ENCODE results near the gene OR52R1.
"Not testable (repeated sequence)": the region's sequence is repeated elsewhere in the genome, so short reads cannot be mapped to it uniquely, and the experiment has no call there.

The OR52R1 gene

DNA sequence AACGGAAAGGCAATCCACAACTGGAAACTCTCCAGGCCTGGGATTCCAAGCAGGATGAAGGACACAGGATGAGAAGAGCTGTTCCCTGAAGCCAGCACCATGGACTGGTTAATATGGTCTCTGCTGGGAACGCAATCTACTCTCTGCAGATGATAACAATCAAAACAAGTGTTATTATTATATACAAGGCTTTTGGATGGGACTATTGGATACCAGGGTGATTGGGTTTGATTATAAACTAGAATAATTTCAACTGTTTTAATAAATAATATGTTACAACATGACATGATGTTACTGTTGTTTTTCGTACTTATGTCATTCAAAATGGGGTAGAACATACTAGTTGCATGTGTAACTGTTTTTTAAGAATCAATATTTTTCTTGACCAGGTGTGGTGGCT is at the start of gene OR52R1:
Gene OR52R1 (minus strand): TSS at position 101 of the 400 bp plus-strand sequence. CDS start 0 bp downstream, at position 101.
- no peak for DNase-seq

DNA sequence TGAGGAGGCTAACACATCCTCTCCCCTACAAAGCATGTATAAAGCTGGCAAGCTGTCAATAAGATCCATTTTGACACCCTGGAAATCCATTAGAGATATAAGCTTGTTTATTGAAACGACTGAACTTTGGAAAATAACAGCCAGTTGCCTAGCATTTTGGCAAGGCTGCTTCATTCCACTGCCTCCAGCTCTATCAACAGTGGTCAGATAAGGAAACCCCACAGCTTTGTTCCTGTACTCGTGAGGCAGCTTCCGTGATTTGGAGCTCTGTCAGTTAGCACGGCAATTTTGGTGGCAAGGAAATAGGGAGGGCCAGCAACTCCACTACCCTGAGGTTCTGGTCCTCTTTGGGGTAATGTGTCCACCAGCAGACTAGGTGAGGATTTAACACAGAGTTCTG is 46.9 kb upstream of the OR52R1 start:
- DNase-seq: no peak

DNA sequence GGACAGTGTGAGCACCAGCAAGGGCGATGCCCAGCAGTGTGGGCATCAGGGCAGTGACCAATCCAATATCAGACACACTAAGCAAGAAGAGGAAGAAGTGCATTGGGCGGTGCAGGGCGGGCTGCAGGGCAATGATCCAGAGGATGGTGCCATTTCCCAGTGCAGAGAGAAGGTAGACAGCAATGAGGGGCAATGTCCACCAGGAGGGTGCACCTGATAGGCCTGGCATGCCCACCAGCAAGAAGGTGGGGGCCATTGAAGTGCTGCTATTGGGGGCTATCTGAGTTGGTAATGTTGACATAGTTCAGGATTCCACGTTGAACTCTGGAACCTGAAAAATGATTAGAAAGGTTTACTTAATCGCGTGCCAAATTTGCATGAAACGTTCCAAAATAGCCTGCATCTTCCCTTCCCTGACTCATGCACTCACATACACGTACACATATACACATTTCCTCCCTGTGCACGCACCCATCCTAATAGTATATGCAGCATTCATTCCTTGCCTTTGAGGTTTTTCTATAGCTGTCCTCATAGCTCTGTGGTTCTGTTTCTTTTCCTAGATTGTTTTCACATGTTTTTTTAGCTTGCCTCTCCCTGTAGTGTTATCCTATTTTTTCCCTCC is 44.8 kb upstream of the OR52R1 start, which contains the start of gene OR51S1:
Gene OR51S1 (minus strand): TSS at position 301 of the 625 bp plus-strand sequence. CDS start 0 bp downstream, at position 301.
- DNase-seq: no peak

DNA sequence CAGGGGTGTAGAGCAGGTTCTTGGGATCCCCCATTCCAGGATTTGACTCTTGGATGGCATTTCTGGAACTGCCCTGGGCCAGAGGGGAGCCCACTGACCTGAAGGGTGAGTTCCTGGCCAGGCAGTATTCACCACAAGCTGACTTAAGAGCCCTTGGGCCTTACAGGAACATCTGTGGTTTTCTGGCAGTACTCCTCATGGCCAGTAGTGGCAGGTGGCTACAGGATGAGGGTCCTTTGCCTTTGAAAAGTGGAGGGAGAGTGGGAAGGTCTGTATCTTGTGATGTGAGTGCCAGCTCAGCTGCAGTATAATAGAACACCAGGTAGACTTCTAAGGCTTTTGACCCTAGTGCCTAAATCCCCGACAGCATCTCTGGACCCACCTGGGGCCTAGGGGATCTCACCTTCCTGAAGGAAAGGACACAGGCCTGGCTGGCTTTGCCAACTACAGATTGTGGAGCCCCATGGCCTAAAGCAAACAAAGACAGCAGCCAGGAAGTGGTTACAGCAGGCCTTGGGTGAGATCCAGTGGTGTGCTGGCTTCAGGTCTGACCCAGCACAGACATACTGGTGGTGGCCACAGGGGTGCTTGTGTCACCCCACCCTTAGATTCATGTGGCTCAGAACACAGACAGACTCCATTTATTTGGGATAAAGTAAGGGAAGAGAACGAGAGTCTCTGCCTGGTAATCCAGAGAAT is 35.8 kb upstream of the OR52R1 start:
- no peak for DNase-seq

DNA sequence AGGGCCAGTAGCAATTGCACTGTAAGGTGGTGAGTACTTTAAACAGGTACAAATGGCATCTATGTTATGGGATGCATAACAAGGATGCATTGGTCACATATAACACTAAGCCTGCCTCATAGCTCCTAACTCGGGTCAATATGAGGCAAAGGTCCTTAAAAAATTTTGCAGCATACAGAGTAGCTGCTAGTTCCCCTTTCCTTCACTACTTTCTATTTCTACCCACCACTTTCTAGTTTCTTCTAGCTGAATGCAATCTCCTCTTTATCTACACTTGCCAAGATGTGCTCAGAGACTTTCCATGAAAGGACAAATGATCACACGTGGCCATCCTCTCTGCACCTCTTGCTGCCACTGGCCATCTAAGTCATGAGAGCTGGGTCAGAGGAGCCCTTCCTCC is 26.7 kb upstream of the OR52R1 start:
- no peak for DNase-seq

DNA sequence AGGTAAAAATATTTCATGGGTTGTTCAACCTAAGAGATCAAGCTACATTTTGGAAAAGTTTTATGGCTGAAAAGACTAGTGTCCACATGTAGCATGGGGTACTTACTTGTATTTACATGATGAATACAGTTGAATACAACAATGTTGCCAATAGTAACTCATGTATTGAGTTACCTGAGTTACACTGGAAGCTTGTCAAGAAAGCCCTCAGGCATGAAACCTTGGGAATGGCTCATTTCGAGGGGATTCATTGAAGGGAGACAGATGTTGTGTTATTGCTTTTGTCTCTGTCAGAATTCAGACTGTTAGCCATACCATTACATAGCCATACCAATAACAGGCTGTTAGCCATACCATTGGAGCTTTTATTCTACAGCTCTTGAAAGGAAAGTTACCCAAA is 26.2 kb upstream of the OR52R1 start:
- DNase-seq: no peak

DNA sequence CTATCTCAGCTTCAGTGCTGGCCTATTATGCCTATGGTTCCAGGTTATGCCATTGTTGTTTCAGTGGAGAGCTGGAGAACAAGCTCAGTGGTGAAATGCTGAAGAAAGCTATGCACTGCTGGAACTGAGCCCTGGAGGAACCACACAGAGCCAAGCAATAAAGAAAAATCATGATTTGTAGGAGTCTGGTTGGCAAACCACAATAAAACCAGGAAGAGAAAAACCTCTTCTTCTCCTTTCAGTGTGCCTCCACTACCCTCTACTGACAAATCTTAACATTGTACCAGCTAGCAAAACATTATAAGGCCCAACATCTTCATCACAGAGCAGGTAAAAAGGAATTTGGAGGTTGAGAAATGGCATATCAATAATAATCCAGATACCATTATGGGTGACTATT is 22.2 kb upstream of the OR52R1 start:
- DNase-seq: no peak

DNA sequence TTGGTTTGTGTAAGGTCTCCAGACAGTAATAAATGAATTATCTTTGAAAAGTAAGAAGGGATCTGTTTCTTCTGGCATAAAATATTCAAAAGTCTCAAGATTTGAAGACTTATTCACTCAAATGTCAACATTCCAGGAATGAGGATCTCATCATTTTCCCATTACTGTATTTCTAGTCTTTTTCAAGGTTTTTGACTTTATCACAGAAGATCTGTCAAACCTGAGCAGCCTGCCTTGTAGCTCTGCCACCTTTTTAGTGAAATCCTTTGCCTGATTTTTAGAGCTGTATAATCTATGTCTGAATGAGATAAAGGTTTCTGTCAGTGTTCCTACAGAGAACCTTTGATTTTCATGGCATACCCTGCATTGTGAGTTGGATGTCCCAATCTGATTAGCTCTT is 21.0 kb upstream of the OR52R1 start:
- no peak for DNase-seq

DNA sequence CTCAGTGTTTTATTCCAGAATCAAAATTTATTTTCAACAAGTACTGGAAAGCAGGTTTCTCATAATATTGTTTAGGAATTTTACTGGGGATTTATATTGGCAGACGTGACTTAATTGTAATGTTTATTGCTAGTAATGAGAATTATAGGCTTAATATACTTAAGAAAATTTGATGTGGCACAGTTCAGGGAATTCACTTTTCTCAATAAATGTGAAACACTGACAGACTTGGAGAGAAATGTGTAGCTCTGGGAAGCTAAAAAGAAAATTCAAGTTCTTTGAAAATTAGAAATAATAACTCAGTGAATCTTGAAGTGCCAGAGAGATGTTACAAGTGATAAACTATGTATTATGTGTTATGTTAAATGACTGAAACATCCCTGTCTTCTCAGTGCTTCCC is 16.8 kb upstream of the OR52R1 start, which contains the start of gene OR51F2:
Gene OR51F2 (plus strand): TSS at position 301 of the 400 bp plus-strand sequence. CDS start 101 bp downstream, outside the sequence.
- no peak for DNase-seq

DNA sequence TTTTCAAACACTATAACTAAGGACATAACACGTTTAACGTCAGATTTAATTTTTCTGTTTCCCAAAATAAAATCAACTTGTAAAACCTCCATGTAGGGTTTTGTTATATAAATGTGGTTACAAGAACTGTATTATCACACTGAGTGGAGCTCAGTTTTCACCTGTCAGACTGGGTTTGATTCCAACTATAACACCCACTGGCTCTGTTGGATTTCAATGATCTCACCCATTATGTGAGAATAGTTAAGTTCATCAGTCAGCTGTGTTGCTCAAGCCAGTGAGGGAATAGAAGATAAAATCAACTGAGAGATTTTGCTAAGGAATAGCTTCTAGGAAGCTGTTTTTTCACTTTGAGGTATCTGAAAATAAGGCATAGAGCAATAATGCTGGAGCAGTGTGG is 5.1 kb upstream of the OR52R1 start:
- no peak for DNase-seq

DNA sequence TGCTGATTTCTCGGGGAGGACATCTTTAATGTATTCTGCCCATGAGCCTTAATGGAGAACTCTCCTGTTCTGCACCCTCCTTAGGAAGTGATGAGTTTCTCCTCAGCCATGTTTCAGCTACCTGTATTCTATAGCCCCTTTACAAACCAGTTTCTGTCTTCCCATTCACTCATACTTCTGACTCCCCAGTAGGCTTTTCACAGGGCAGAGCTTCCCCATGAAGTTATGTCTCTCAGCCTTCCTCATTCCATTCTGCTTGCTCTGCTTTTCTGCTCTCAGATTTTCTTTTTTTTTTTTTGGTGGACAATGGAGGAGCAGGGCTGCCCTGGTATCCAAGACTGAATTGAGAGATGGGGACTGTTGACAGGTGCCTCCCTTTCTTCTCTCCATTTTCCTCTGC is 4.3 kb upstream of the OR52R1 start:
- DNase-seq: no peak

DNA sequence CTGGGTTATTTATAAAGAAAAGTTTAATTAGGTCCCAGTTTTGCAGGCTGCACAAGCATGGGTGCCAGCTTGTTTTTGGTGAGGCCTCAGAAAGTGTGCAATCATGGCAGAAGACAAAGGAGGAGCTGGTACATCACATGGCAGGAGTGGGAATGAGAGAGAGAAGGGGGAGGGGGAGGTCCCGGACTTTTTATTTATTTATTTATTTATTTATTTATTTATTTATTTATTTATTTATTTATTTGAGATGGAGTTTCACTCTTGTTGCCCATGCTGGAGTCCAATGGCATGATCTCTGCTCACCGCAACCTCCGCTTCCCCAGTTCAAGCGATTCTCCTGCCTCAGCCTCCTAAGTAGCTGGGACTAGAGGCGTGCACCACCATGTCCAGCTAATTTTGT is 2.9 kb downstream of the OR52R1 start:
- DNase-seq: not testable (repeated sequence)

DNA sequence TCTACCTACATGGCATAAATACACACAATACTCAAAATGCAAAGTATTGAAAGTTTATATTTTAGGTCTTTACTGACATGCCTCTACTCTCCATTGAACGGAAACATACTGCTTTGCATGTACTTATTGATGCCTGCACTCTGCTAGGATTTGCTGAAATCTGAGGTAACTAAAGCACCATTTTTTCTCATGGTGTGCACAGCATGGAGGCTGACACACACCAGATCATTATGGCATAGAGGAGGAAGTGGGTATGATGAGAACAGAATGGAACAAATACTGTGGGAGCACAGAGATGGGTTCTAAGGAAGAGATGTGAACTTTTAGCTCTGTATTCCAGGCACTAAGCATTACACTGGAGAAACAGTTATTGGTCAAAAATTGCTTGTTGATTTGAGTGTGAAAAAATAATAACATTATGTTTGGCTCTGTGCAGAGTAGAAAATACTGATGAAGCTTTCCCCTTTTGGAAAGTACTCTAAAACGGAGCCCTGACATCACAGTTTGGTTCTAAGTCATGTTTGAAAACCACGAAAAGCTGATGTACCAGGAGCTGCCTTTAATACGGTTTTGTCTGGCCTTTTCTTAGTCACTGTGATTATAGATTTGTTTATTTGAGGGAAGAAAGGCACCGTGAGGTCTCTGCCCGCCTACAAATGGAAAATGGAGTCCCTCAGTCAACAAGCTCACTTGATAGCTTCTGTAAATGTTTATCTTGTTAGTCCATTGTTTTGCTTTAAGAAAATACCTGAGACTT is 5.6 kb downstream of the OR52R1 start:
- peak; percentile 2 for DNase-seq

DNA sequence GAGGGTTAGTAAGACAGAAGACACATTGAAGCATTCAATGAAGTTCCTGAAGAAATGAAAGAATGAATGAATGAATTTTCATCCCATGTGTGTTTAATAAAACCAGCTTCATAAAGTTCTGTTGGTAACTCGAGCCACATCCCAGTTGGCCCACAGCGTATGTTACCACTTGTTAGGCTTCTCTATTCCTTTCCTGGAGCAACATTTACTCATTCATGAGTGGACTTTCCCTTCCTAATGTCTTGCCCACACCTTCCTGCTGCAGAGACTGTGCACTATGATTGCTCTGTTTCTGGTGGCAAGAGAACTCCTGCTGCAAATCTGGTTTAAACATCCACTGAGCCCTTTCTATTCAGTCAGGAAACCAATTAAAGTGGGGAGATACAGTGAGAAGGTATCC is 7.0 kb downstream of the OR52R1 start:
- DNase-seq: no peak

DNA sequence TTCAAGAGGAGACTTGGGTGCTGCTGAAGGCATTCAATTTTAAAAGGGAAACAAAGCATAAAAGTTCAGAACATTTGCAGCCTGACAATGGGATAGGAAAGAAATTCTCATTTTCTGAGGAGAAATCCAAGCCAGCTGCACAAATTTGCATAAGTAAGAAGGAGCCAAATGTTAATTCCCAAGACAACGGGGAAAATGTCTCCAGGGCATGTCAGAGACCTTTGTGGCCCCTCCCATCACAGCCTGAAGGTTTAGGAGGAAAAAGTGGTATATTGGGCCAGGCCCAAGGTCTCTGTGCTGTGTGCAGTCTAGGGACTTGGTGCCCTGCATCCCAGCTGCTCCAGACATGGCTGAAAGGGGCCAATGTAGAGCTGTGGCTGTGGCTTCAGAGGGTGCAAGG is 21.7 kb downstream of the OR52R1 start:
- DNase-seq: no peak

DNA sequence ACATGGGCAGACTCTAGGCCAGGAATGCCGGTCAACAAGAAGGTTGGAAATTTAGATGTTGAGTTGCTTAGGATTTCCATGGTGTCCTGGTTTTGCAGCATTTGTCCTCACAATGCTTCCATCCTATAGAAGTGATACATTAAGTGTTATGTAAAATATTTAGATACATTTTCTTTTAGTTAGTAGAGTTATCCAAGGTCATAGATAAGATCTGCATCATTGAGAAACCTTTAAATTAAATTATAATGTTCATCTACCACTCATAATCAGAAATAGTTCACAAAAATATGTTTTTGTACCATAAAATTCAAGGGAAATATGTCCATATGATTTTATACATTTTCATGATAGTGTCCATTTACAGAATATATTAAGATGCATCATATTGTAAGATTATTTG is 34.3 kb downstream of the OR52R1 start, which contains the start of gene OR51F1:
Gene OR51F1 (minus strand): TSS at position 101 of the 400 bp plus-strand sequence. CDS start 0 bp downstream, at position 101.
- DNase-seq: no peak

DNA sequence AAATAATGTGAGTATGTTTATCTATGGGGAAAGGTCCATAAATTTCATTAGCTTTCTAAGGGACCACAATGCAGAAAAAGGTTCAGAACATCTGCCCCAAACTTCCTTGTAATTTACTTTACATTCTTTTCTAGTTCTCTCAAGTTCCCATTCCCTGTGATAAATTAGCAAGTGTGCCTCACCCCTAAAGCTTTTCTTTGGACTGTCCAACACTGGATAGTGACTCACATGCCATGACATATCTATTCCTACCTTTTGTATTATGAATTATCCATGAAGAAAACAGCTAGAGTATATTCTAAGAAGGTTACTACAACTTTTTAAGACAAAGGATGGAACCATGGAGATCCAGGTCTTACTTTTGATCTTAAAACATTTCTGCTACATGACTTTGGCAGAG is 36.1 kb downstream of the OR52R1 start:
- DNase-seq: no peak

DNA sequence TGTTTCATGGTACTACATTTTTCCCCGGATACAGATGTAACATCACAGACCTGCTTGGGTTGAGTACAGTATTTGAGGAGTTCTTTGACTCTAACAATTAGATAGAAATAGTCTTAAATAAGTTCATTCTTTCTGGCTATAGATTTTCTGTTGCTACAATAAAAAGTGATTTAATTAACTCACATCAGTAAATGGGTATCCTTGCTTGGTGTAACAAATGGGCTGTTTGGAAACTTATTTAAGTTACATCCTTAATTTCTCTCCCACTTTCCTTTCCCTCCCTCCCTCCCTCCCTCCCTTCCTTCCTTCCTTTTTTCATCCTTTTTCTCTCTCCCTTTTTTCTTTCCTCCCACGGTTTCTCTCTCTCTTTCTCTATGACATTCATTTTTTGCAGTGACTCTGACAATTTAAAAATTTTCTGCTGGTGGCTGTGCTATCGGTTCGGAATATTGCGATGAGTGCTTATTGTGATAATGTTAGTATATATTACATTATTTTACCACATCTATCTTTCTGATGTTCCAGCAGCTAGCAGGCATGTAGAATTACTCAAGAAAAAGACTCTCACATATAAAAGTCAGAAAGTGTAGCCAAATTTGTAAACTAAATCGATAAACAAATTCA is 37.6 kb downstream of the OR52R1 start:
- DNase-seq: no peak

DNA sequence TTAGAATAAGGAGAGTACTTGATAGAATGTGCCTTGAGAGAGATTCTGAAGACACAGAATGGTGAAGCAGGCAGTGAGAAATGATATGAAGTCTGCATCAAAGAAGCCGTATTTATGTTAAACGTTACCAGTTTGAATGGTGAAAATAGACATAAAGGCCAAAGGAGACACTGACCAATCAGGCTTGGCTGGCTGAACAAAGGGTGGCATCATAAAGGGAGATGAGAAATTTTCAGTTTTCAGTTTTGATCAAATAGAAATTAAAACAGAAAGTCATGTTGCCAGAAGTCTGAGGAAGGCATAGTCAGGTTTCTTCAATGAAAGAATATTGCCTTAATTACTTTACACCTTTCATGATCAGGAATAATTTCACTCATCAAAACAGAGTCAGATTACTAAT is 41.1 kb downstream of the OR52R1 start:
- DNase-seq: peak; percentile 1

Data from activated CD4-positive, alpha-beta T cell treated with anti-CD3 and anti-CD28 coated beads, Interleukin-2, amount 50 U/mL, for 16 hours (primary cell).